Esophagus squamous epithelium (tissue), 5 donors: ENCODE data around the gene AIRE. TPM values are rescaled to one million over a fixed set of nuclear protein-coding genes. Genes with fewer than 3 reads are reported as not detected.

ENCODE experiments used
- DNase-seq: peaks from one replicate; lab custom pipeline; 2025; lab: John Stamatoyannopoulos, UW
- H3K27ac ChIP-seq, 4 donors: fragments of 200-600 bp; sonication (generic); one replicate each; pipeline ENCODE4 v1.5.1; 2016 to 2019; ENCODE audit warnings: mild to moderate bottlenecking in 1 of 4
- H3K27me3 ChIP-seq, 4 donors: fragments of 200-600 bp; sonication (generic); 1 replicate in 3 of 4; 2 replicates in 1 of 4; pipeline versions ENCODE4 v1.5.1 to v1.6.0; 2017 to 2021; ENCODE audit warnings: antibody characterized with exemption in 1 of 4
- H3K36me3 ChIP-seq, 3 donors: fragments of 200-600 bp; sonication (generic); one replicate each; pipeline ENCODE4 v1.5.1; 2016 to 2019
- H3K4me1 ChIP-seq, 3 donors: fragments of 200-600 bp; sonication (generic); one replicate each; pipeline ENCODE4 v1.5.1; 2017 to 2019
- H3K4me3 ChIP-seq, 4 donors: fragments of 200-600 bp; sonication (generic); 1 replicate in 3 of 4; 2 replicates in 1 of 4; pipeline ENCODE4 v1.5.1; 2016 to 2019; ENCODE audit warnings: mild to moderate bottlenecking in 2 of 4, moderate library complexity in 1 of 4
- H3K9me3 ChIP-seq, 3 donors: fragments of 200-600 bp; sonication (generic); one replicate each; pipeline ENCODE4 v1.5.1; 2016 to 2019
- POLR2A ChIP-seq, 4 donors: fragments of 450-650 bp; IDR thresholded peaks; one replicate each; pipeline ENCODE4 v1.6.1; 2017; ENCODE audit warnings: antibody characterized with exemption in 4 of 4, mild to moderate bottlenecking in 4 of 4, moderate library complexity in 3 of 4
- WGBS, 2 donors: methylation state at CpG; one replicate each; pipeline ENCODE4 v1.1.5; 2018; 5-methylcytosine and 5-hydroxymethylcytosine counted together
- intact Hi-C: fragments of 100-400 bp; cut with DNase I; formaldehyde crosslinking; loops from one replicate; pipeline ENCODE4 v1.15.0; 2022
- total RNA-seq, 4 donors: library from RNA; depleted of rRNA; stranded (reverse); fragments of >200 nt; gene quantifications; one replicate each; pipeline ENCODE4 v1.1.0, GENCODE V29; 2016
- TF ChIP-seq, protein P1 (sequence below), 6 experiments: fragments of 450-650 bp in 4 of 6; fragments of 200-600 bp in 2 of 6; sonication (generic) in 2 of 6; IDR thresholded peaks; one replicate each; pipeline ENCODE4 v1.5.1; 2016 to 2019; ENCODE audit warnings: antibody characterized with exemption in 6 of 6, mild to moderate bottlenecking in 4 of 6, moderate library complexity in 4 of 6
- donor health status: DM: yes; HTN: yes; CAD: no.

AIRE gene
- total RNA-seq, 4 donors from 2014 or later, result not detected

DNA sequence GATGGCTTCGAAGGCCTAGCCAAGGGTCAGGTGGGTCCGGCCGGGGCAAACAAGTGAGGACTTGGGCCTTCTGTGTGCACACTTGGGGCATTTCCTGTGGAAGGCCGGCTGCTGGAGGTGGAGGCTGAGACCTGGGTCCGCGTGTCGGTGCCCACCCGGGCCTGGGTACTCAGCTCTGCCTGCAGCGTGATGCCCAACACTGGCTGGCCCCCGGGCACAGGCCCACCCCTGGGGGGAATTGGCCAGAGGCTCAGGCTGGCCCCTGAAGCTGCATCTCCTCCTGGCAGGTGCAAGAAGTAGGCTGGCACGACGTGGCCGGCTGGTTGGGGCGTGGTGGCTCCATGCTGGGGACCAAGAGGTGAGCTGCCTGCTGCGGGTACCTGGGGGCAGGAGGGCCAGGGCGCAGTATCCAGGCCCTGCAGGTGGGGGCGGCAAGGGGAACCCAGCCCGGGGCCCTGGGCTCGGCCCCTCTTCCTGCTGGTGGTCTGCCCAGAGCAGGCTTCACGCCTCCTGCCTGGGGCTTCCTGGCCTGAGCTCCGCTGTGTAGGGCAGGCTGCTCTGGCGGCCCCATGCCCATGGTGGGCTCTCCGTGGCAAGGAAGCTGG lies 36.3 kb downstream of the AIRE start:
- intact Hi-C loops, result no loop called here

DNA sequence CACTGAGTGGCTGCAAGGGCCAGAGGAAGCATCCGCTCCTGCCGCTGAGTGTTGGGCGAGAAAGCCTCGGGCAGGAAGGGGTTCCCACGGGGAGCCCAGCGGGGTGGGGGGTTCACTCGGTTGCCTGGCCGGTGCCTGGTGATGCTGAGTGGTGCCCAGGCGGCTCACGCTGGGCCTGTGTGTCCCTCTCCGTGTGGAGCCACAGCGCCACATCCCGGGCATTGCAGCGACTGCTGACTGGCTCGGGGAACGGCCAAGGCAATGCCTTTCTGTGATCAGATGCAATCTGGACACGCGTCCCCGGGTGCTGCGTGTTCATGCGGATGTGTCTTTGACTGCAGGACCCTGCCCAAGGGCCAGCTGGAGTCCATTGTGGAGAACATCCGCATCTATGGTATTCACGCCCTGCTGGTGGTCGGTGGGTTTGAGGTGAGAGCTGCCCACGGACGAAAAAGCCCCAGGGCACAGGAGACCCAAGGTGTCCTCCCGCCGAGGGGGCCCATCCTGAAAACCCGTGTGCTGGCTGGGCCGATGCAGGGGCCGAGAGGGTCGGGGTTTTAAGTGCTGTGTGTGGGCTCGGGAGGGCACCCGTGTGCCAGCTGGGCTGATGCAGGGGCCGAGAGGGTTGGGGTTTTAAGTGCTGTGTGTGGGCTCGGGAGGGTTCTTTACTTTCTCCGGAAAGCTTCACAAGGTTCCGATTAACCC lies 37.1 kb downstream of the AIRE start:
- H3K4me1 ChIP-seq, result no peaks in the 10 kb centered on the region

More for the DNA sequence above, 36.3 kb downstream of the AIRE start:
- H3K4me1 ChIP-seq, result no peaks in the 10 kb centered on the region
- no peak for DNase-seq
- TF ChIP-seq POLR2A (IDR thresholded peaks at IDR 0.05), result no peak
- TF ChIP-seq, protein P1, sequence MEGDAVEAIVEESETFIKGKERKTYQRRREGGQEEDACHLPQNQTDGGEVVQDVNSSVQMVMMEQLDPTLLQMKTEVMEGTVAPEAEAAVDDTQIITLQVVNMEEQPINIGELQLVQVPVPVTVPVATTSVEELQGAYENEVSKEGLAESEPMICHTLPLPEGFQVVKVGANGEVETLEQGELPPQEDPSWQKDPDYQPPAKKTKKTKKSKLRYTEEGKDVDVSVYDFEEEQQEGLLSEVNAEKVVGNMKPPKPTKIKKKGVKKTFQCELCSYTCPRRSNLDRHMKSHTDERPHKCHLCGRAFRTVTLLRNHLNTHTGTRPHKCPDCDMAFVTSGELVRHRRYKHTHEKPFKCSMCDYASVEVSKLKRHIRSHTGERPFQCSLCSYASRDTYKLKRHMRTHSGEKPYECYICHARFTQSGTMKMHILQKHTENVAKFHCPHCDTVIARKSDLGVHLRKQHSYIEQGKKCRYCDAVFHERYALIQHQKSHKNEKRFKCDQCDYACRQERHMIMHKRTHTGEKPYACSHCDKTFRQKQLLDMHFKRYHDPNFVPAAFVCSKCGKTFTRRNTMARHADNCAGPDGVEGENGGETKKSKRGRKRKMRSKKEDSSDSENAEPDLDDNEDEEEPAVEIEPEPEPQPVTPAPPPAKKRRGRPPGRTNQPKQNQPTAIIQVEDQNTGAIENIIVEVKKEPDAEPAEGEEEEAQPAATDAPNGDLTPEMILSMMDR (IDR thresholded peaks at IDR 0.05), result no peak
- H3K27me3 ChIP-seq, result no peaks in the 10 kb centered on the region
- peaks cover 23 to 100% (median 56%) of the 10 kb centered on the region in 3 donors for H3K36me3 ChIP-seq
- H3K4me3 ChIP-seq, result no peak overlapping the region
- H3K27ac ChIP-seq, result no peak overlapping the region
- H3K9me3 ChIP-seq, result no peaks in the 10 kb centered on the region
- 87% methylated on average over 3 of the region's 23 CpGs; no CpG with 5 or more reads in 1 of the 2 donors for WGBS, 2 donors

DNA sequence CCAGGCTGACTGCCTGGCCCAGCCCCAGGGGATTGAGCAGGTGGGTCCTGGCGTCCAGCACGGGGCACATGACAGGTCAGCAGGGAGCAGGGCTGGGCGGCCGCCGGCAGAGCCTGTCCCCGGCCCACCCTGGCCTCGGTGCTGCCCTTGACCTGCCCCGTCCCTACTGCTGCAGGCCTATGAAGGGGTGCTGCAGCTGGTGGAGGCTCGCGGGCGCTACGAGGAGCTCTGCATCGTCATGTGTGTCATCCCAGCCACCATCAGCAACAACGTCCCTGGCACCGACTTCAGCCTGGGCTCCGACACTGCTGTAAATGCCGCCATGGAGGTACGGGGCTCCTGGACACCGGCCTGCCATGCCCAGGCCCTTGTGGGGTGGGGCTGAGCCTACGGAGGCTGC lies 37.9 kb downstream of the AIRE start:
- WGBS, 2 donors, result 60 to 100% methylated on average over 1 to 3 of the region's 20 CpGs

More for the DNA sequence above, 37.1 kb downstream of the AIRE start:
- Histone ChIP-seq H3K36me3 (peaks cover 25 to 100% (median 58%) of the 10 kb centered on the region in 3 donors), H3K27me3 (no peaks in the 10 kb centered on the region), H3K9me3 (no peaks in the 10 kb centered on the region), H3K27ac (no peak overlapping the region), H3K4me3 (no peak overlapping the region)
- 87% methylated on average over 9 of the region's 38 CpGs; no CpG with 5 or more reads in 1 of the 2 donors for WGBS, 2 donors
- TF ChIP-seq, protein P1 (IDR thresholded peaks at IDR 0.05), result no peak
- TF ChIP-seq POLR2A (IDR thresholded peaks at IDR 0.05), result no peak
- intact Hi-C loops, result no loop called here
- DNase-seq, result no peak

DNA sequence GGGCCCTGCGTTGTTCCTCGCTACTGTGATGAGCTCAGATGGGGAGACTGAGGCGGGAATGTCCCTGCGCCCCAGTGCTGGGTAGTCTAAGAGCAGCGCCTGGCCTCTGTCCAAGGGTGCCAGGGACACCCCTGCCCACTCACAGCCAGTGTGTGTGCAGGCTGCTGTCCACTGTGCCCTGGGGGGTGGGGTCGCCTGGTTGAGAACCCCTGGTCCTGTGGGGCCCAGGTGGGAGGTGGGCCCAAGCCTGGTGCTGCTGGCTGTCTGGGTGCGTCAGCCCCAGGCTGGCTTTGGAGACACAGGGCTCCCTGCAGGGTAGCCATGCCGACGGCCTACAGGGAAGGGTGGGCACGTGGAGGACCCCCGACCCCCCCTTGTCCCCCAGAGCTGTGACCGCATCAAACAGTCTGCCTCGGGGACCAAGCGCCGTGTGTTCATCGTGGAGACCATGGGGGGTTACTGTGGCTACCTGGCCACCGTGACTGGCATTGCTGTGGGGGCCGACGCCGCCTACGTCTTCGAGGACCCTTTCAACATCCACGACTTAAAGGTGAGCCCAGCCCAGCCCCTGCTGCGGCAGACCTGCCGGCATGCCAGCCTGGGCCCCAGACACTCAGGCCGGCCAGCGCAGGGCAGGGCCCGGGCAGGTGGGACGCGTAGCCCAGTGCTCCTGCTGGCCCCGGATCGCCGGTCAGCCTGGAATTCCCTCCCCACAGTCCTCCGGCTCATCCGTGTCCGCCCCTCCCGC lies 38.6 kb downstream of the AIRE start:
- no peak for TF ChIP-seq POLR2A (IDR thresholded peaks at IDR 0.05)
- TF ChIP-seq, protein P1 (IDR thresholded peaks at IDR 0.05), result no peak
- no peak overlapping the region for H3K27ac ChIP-seq
- no peak for DNase-seq
- intact Hi-C loops, result no loop called here
- no peak overlapping the region for H3K4me3 ChIP-seq
- 92 to 96% methylated on average over 14 to 17 of the region's 37 CpGs for WGBS, 2 donors
- peaks cover 25 to 87% (median 51%) of the 10 kb centered on the region in 3 donors for H3K36me3 ChIP-seq
- H3K9me3 ChIP-seq, result no peaks in the 10 kb centered on the region
- no peaks in the 10 kb centered on the region for H3K4me1 ChIP-seq
- H3K27me3 ChIP-seq, result no peaks in the 10 kb centered on the region

More for the DNA sequence above, 37.9 kb downstream of the AIRE start:
- H3K4me1 ChIP-seq, result no peaks in the 10 kb centered on the region
- no peak for TF ChIP-seq POLR2A (IDR thresholded peaks at IDR 0.05)
- TF ChIP-seq, protein P1 (IDR thresholded peaks at IDR 0.05), result no peak
- H3K27ac ChIP-seq, result no peak overlapping the region
- H3K27me3 ChIP-seq, result no peaks in the 10 kb centered on the region
- intact Hi-C loops, result no loop called here
- H3K36me3 ChIP-seq, result peaks cover 25 to 94% (median 55%) of the 10 kb centered on the region in 3 donors
- no peak overlapping the region for H3K4me3 ChIP-seq
- DNase-seq, result no peak
- no peaks in the 10 kb centered on the region for H3K9me3 ChIP-seq

DNA sequence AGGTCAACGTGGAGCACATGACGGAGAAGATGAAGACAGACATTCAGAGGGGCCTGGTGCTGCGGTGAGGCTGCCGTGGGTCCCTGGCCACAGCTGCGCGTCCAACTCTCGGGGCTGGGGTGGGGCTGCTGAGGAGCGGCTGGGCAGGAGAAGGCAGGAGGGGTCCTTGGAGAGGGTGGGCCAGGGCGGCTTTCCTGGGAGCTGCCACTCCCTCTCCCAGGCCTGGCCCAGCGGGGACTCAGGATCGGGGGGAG lies 39.1 kb downstream of the AIRE start:
- TF ChIP-seq POLR2A (IDR thresholded peaks at IDR 0.05), result no peak
- TF ChIP-seq, protein P1 (IDR thresholded peaks at IDR 0.05), result no peak
- Histone ChIP-seq H3K4me3 (no peak overlapping the region), H3K9me3 (no peaks in the 10 kb centered on the region), H3K4me1 (no peaks in the 10 kb centered on the region), H3K36me3 (peaks cover 25 to 82% (median 47%) of the 10 kb centered on the region in 3 donors), H3K27me3 (no peaks in the 10 kb centered on the region), H3K27ac (no peak overlapping the region)
- WGBS, 2 donors, result no CpG with 5 or more reads among the region's 11 CpGs
- intact Hi-C loops, result no loop called here
- DNase-seq, result no peak
